Astrocyte of the cerebellum (primary cell): ENCODE results near the gene MEGF11.
"Not testable (repeated sequence)": the region's sequence is repeated elsewhere in the genome, so short reads cannot be mapped to it uniquely, and the experiment has no call there.

Source experiments
- DNase-seq: peaks from one replicate; pipeline ENCODE4 v3.0.0-alpha.2; 2011; ENCODE audit warnings: low read depth
- H3K4me3 ChIP-seq: 2 replicates; pipeline ENCODE4 v1.5.1; 2011; ENCODE audit warnings: mild to moderate bottlenecking, low read depth, low read length, moderate library complexity
- CTCF ChIP-seq: IDR thresholded peaks from 2 replicates; pipeline ENCODE4 v1.5.1; 2012; ENCODE audit warnings: low read length, low read depth, moderate library complexity, mild to moderate bottlenecking; ENCODE audit errors: missing control alignments
- in situ Hi-C: cut with HindIII; loops from 2 replicates; pipeline ENCODE4 v1.10.0; 2017; ENCODE audit warnings: low sequenced_read_pairs

Gene MEGF11

GRCh38 chr15:66251065-66251789 lies 2.3 kb downstream of the MEGF11 start:
- no peak for DNase-seq
- in situ Hi-C loops = no loop called here

GRCh38 chr15:66249605-66250174 lies 3.9 kb downstream of the MEGF11 start:
- peak; percentile 40 for DNase-seq
- no peak for TF ChIP-seq CTCF
- in situ Hi-C loops = no loop called here
- H3K4me3 ChIP-seq = no peak overlapping the region

More at GRCh38 chr15:66251065-66251789, 2.3 kb downstream of the MEGF11 start:
- no peak overlapping the region for H3K4me3 ChIP-seq
- TF ChIP-seq CTCF = no peak

- DNase-seq = no peak
- no peak for TF ChIP-seq CTCF
- no peak overlapping the region for H3K4me3 ChIP-seq
- in situ Hi-C loops = no loop called here
These were observed 6.6 kb downstream of the MEGF11 start for GRCh38 chr15:66246937-66247336.

GRCh38 chr15:66245832-66246231 lies 7.7 kb downstream of the MEGF11 start:
- DNase-seq, H3K4me3 ChIP-seq, in situ Hi-C loops: not testable (repeated sequence)

GRCh38 chr15:66241908-66242285 lies 11.7 kb downstream of the MEGF11 start:
- no peak for DNase-seq
- TF ChIP-seq CTCF = no peak
- in situ Hi-C loops = no loop called here
- no peak overlapping the region for H3K4me3 ChIP-seq

- no peak for DNase-seq
- in situ Hi-C loops = no loop called here
- H3K4me3 ChIP-seq = no peak overlapping the region
- TF ChIP-seq CTCF = no peak
These were observed 12.3 kb downstream of the MEGF11 start for GRCh38 chr15:66241087-66241907.

GRCh38 chr15:66240240-66240794 lies 13.2 kb downstream of the MEGF11 start:
- no peak for TF ChIP-seq CTCF
- in situ Hi-C loops = no loop called here
- no peak for DNase-seq
- no peak overlapping the region for H3K4me3 ChIP-seq
